ENCODE results near the gene C4B.
"Not testable (repeated sequence)": the region's sequence is repeated elsewhere in the genome, so short reads cannot be mapped to it uniquely, and the experiment has no call there.

Gene C4B

DNA sequence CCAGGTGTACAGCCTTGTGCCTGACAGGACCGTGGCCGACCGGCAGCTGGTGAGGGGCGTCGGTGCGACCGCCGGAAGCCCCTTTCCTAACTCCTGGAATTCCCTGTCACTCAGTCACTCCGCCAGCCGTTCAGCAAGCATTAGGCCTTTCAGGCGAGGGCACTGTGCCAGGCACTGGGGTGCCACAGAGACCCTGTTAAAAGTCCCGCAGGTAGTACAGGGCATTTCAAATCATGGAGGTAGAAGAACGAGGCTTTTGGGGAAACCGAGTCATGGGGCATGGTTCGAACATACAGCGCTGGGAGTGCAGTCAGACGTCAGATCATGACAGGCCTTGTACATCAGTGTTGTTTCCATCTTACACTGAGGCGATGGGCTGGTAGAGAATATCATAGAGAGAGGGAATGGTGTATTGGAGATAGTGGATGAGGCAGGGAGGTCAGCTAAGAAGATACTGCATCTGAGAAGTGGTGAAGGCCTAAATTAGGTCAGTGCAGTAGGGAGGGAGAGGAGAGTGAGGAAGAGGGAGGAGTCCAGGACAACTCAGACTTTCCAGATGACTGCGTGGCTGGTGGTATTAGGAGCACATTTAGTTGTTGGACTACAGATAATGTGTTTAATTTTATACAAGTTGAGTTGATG, 41.8 kb upstream of the C4B start:
- no peak for TF ChIP-seq ZNF274 (IDR thresholded peaks at IDR 0.05; ENCODE audit: low read depth, low read length)
- peak overlapping the region; percentile 83 for H3K4me3 ChIP-seq (ENCODE audit: low read length)

DNA sequence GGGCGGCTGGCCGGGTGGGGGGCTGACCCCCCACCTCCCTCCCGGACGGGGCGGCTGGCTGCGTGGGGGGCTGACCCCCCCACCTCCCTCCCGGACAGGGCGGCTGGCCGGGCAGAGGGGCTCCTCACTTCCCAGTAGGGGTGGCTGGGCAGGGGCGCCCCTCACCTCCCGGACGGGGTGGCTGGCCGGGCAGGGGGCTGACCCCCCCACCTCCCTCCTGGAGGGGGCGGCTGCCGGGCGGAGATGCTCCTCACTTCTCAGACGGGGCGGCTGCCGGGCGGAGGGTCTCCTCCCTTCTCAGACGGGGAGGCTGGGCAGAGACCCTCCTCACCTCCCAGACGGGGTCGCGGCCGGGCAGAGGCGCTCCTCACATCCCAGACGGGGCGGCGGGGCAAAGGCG, 38.5 kb upstream of the C4B start:
- H3K4me3 ChIP-seq (ENCODE audit: low read length), result not testable (repeated sequence)

DNA sequence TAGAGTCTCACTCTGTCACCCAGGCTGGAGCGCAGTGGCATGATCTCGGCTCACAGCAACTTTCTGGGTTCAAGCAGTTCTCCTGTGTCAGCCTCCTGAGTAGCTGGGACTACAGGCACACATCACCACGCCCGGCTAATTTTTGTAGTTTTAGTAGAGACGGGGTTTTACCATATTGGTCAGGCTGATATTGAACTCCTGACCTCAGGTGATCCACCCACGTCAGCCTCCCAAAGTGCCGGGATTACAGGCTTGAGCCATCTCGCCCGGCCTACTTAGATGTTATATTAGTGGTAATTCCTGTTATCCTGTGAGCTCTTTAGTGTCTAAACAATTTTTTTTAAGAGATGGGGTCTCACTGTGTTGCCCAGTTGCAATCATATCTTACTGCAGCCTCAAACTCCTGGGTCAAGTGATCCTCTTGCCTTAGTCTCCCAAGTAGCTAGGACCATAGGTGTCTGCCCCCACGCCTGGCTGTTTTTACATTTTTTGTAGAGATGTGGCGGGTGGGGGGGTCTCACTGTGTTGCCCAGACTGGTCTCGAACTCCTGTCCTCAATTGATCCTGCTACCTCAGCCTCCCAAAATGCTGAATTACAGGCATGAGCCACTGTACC, 36.7 kb upstream of the C4B start:
- H3K4me3 ChIP-seq (ENCODE audit: low read length), result no peak overlapping the region
- no peak for TF ChIP-seq ZNF274 (IDR thresholded peaks at IDR 0.05; ENCODE audit: low read depth, low read length)

DNA sequence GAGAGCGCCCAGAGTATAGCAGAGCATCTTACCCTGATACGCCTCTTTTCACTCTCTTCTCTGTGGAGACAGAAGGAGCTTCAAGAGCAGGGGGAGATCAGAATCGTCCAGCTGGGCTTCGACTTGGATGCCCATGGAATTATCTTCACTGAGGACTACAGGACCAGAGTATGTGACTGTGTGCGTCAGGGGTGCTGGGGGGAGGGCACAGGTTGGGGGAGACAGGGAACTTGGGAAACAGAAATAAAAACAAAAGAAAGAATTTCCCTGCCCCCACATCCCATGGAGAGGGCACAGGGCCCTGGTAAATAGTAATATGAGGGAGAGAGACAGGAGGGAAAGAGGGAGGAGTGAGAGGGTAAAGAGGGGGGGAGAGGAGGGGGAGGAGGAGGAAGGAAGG, 35.8 kb upstream of the C4B start:
- no peak for TF ChIP-seq ZNF274 (IDR thresholded peaks at IDR 0.05; ENCODE audit: low read depth, low read length)
- no peak overlapping the region for H3K4me3 ChIP-seq (ENCODE audit: low read length)

DNA sequence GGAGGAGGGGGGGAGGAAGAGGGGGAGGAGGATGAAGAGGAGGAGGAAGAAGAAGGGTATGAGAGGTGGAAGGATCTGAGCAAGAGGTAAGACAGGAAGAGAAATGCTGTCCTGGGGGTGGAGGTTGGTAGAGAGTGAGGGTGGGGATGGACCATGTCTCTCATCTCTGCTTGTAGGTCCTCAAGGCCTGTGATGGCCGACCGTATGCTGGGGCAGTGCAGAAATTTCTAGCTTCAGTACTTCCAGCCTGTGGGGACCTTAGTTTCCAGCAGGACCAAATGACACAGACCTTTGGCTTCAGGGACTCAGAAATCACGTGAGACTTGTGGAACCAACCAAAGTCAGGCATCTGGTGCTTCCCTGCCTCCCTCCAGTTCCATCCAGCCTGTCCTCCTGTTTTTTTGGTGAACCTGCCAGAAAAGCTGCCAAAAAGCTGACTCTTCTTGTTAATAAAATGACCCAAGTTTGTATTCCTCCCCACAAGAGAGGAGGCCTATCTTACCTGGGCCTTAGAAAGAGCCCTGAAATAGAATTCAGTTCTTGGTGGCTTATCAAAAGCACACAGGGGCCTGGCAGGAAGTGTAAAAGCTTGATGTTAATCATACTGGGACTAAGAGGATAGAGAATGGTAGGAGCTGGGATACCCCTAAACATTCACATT, 35.2 kb upstream of the C4B start:
- H3K4me3 ChIP-seq (ENCODE audit: low read length), result no peak overlapping the region
- no peak for TF ChIP-seq ZNF274 (IDR thresholded peaks at IDR 0.05; ENCODE audit: low read depth, low read length)

DNA sequence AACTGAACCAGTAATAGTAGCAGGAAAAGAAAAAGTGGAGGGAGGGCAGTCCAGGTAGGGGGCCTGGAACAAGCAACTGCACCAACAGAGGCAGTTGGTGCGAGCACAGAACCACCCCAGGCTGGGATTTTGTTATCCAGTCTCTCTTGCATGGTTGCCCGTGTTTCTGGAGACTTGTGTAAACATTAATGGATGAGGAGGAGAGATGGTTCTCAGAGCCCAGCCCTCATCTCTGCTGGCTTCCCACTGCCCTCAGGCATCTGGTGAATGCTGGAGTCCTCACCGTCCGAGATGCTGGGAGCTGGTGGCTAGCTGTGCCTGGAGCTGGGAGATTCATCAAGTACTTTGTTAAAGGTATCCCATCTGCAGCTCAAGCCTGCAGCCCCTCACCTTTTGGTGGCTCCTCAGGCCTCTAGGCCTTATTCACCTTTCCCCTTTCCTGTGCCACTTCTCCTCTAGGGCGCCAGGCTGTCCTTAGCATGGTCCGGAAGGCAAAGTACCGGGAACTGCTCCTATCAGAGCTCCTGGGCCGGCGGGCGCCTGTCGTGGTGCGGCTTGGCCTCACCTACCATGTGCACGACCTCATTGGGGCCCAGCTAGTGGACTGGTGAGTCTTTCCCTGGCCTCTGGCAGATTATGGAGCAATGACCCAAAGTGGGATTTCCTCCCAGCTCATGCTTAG, 34.3 kb upstream of the C4B start:
- H3K4me3 ChIP-seq (ENCODE audit: low read length), result not testable (repeated sequence)

DNA sequence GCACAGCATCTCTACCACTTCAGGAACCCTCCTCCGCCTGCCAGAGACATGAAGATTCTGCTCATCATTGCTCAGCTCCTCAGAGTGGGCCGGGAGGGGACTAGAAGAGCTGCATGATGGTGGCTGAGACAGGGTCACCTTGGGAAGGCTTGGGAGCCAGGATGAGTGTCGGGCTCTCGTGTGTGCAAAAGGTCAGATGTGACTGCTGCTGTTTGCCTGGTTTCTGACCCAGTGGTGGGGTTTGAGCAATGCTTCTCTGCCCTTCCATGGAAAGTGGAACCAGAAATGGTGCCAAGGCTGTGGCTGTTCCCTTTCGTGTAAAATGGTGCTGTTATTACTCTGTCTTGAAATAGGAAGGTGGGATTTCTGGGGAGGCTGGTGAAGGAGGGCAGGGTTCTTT, 33.6 kb upstream of the C4B start:
- H3K4me3 ChIP-seq (ENCODE audit: low read length), result not testable (repeated sequence)

DNA sequence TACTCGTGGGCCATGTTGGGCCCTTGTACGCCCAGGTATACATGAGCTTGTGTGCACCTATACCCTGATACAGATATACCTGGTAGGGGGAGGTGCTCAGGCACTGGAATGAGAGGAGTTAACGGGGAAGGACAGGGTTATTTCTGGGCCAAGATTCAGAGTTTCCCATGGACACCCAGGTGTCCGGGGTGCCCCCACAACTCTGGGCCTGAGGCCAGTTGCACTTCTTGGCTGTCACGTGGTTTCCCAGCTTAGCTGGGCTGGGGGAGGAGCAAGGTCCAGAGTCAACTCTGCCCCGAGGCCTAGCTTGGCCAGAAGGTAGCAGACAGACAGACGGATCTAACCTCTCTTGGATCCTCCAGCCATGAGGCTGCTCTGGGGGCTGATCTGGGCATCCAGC, 32.9 kb upstream of the C4B start, which contains the start of gene C4A:
TSS of gene C4A (plus strand) at position 314 of the 400 bp plus-strand sequence. CDS start at position 365, 51 bp downstream.
- H3K4me3 ChIP-seq (ENCODE audit: low read length), result not testable (repeated sequence)

DNA sequence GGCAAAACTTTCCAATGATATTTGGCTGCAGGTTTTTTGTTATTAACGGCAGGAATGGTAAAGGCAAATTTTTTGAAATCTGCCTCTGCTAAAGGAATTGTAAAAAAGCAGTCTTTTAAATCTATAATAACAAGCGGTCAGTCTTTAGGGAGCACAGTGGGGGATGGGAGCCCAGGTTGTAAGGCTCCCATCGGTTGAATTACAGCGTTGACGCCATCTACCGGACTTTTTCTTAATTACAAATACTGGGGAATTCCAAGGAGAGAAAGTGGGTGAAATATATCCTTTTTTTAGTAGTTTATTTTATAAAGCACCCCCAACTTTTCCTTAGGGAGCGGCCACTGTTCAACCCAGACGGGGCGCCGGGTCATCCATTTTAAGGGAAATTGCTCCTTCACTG, 25.2 kb upstream of the C4B start:
- H3K4me3 ChIP-seq (ENCODE audit: low read length), result not testable (repeated sequence)

DNA sequence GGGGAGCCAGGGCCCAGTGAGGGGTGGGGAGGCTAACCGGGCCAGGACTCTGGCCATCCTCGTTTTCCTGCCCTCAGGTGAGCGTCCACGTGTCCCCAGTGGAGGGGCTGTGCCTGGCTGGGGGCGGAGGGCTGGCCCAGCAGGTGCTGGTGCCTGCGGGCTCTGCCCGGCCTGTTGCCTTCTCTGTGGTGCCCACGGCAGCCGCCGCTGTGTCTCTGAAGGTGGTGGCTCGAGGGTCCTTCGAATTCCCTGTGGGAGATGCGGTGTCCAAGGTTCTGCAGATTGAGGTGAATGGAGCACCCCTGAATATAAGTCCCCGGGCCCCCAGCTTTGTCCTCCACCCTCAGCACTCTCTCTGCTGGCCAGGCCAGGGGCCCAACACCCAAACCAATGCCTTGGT, 20.2 kb upstream of the C4B start:
- H3K4me3 ChIP-seq (ENCODE audit: low read length), result not testable (repeated sequence)

DNA sequence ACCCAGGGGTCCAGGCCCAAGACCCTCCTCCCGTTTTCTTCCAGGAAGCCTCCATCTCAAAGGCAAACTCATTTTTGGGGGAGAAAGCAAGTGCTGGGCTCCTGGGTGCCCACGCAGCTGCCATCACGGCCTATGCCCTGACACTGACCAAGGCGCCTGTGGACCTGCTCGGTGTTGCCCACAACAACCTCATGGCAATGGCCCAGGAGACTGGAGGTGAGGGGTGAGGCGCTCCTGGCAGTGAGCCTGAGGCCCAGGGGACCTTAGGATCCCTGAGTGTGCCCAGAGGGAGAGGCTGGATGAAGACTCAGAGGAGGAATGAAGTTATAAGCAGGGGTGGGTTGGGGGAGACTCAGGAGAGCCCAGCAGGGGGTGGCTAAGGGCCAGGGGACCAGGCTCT, 18.2 kb upstream of the C4B start:
- not testable (repeated sequence) for H3K4me3 ChIP-seq (ENCODE audit: low read length)

DNA sequence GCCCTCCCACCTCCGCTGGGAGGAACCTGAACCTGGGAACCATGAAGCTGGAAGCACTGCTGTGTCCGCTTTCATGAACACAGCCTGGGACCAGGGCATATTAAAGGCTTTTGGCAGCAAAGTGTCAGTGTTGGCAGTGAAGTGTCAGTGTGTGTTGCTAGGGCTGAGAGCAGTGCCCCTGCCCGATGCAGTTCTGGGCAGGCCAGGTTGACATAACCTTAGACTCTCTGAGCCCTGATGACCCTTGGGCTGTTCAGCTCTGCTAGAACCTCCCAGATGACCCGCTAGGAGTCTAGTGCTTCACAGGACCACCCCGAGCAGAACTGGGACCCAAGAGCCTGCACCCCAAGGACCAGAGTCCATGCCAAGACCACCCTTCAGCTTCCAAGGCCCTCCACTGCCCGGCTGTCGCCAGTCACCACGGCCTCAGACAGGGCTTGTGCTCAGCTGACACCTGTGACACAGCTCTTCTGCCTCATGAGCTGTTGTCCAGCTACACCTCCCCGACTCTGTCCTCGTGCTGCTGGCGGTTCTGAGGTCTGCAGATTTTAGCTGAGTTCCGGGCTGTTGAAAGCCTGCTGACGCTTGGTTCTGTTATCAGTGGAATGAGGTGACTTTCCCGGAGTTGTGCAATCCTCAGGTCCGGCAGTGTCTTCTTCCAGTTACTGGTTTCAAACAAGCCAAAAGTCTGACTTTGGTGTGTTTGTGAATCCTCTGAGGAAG, 11.9 kb upstream of the C4B start:
- not testable (repeated sequence) for H3K4me3 ChIP-seq (ENCODE audit: low read length)

DNA sequence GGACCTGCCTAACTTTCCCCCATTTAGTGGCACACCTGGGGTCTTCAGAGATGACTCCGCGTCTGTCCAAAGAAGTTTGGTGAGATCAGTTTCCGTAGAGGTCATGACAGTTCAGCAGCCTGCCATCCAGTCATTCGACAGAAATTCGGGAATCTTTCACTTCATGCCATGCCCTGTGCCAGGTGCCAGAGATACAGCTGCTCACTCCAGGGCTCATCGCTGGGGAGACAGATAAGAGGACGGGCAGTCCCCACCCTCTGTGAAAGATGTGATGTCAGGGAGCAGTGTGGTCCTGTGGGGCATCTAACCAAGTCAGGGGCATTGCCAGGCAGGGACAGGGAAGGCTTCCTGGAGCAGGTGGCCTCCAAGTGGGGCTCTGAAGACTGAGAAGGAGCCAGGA, 11.3 kb upstream of the C4B start:
- H3K4me3 ChIP-seq (ENCODE audit: low read length), result not testable (repeated sequence)

DNA sequence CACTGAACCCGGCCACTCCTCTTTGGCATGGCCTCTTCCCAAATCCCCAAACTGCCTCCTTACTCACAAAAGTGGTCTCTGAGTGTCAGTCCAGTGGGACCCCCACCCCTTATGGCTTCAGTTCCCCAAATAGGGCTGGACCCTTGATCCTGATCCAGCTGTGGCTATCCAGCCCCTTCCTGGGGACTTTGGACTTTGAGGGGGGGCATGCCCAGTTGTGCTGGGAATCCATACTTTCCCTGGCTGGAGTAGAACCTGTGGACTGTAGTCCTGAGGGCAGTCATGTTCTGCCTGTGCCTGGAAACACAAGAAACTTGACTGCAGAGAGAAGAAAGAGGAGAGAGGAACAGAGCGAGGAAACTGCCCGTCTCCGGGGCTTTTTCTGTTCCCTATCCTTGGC, 10.2 kb upstream of the C4B start:
- not testable (repeated sequence) for H3K4me3 ChIP-seq (ENCODE audit: low read length)

DNA sequence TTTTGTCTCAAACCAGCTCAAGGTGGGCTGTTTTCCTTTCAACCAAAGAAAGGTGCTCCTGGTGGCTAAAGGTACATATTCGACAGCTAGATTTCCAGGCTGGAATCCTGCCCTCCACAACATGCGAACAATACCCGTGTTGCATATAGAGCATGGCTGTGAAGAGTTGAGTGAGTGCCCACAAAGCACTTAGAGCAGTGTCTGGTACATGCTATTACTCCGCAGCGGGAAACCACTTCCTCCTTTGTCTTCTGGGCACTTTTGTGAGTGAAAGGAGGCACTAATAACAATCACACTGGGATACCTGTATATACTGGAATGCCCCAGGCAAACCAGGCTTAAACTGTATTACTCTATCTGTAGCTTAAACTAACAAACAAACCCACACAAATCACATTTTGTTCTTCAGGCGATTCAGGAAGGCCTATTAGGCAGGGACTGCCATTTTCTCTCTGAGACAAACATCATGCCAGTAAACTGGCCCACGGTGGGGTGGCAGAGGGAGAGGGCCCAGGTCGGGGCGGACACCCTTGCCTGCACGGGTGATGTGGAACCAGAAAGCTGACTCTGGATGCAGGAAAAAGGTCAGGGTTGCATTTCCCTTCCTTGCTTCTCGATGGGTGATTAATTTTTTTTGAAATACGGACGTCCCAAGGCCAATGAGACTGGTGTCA, 9.6 kb upstream of the C4B start:
- not testable (repeated sequence) for H3K4me3 ChIP-seq (ENCODE audit: low read length)

DNA sequence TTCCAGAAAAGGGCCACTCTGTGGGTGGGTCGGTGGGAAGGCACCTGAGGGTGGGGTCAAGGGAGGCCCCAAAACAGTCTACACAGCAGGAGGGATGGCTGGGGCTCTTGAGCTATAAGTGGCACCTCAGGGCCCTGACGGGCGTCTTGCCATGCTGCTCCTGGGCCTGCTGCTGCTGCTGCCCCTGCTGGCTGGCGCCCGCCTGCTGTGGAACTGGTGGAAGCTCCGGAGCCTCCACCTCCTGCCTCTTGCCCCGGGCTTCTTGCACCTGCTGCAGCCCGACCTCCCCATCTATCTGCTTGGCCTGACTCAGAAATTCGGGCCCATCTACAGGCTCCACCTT, 9.1 kb upstream of the C4B start:
- H3K4me3 ChIP-seq (ENCODE audit: low read length), result not testable (repeated sequence)

DNA sequence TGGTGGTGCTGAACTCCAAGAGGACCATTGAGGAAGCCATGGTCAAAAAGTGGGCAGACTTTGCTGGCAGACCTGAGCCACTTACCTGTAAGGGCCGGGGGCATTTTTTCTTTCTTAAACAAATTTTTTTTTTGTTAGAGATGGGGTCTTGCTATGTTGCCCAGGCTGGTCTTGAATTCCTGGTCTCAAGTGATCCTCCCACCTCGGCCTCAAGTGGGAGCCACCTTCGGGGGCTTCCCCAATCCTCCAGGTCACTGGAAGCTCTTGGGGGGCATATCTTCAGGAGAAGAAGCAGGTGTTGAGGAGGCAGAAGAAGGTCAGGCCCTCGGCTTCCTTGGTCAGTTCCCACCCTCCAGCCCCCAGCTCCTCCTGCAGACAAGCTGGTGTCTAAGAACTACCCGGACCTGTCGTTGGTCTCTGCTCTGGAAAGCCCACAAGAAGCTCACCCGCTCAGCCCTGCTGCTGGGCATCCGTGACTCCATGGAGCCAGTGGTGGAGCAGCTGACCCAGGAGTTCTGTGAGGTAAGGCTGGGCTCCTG, 8.5 kb upstream of the C4B start:
- H3K4me3 ChIP-seq (ENCODE audit: low read length), result not testable (repeated sequence)

DNA sequence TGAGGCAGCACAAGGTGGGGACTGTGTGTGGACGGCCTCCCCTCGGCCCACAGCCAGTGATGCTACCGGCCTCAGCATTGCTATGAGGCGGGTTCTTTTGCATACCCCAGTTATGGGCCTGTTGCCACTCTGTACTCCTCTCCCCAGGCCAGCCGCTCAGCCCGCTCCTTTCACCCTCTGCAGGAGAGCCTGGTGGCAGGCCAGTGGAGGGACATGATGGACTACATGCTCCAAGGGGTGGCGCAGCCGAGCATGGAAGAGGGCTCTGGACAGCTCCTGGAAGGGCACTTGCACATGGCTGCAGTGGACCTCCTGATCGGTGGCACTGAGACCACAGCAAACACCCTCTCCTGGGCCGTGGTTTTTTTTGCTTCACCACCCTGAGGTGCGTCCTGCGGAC, 7.5 kb upstream of the C4B start:
- H3K4me3 ChIP-seq (ENCODE audit: low read length), result not testable (repeated sequence)

DNA sequence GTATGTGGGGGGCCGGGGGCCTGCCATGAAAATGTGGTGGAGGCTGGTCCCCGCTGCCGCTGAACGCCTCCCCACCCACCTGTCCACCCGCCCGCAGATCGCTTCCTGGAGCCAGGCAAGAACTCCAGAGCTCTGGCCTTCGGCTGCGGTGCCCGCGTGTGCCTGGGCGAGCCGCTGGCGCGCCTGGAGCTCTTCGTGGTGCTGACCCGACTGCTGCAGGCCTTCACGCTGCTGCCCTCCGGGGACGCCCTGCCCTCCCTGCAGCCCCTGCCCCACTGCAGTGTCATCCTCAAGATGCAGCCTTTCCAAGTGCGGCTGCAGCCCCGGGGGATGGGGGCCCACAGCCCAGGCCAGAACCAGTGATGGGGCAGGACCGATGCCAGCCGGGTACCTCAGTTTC, 6.6 kb upstream of the C4B start:
- H3K4me3 ChIP-seq (ENCODE audit: low read length), result not testable (repeated sequence)

DNA sequence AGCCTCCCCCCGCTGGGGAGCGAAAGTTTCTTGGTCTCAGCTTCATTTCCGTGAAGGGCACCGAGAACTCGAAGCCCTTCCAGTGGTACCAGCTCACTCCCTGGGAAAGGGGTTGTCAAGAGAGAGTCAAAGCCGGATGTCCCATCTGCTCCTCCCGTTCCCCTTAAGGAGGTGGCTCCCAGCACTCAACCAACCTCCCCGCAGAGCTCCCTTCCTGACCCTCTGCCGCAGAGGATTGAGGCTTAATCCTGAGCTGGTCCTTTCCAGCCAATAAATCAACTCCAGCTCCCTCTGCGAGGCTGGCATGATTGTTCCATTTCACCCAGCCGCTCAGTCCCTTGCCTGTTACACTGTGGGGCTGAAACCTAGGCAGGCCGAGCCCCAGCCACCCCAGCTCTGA, 6.0 kb upstream of the C4B start:
- H3K4me3 ChIP-seq (ENCODE audit: low read length), result not testable (repeated sequence)
